GM19099 (cell line): Measurements from ENCODE around the gene SCYGR4.
"Not testable (repeated sequence)": the region's sequence is repeated elsewhere in the genome, so short reads cannot be mapped to it uniquely, and the experiment has no call there.

Experiments used
- POLR2A ChIP-seq: IDR thresholded peaks from 3 replicates; pipeline ENCODE4 v1.6.1; 2011; ENCODE audit warnings: low read depth; ENCODE audit not compliant: insufficient read length; ENCODE audit errors: extremely low read depth

Gene SCYGR4

GRCh38 chr2:227617316-227618230 lies at the start of gene SCYGR4:
TSS of gene SCYGR4 (plus strand) at chr2:227617498. CDS start at chr2:227617498, 0 bp downstream.
- TF ChIP-seq POLR2A, result no peak

- no peak for TF ChIP-seq POLR2A
Measured at GRCh38 chr2:227568852-227569169, 48.5 kb upstream of the SCYGR4 start.

GRCh38 chr2:227570615-227571014 lies 46.7 kb upstream of the SCYGR4 start:
- TF ChIP-seq POLR2A, result no peak

GRCh38 chr2:227576110-227576509 lies 41.2 kb upstream of the SCYGR4 start:
- TF ChIP-seq POLR2A, result no peak

GRCh38 chr2:227576812-227577211 lies 40.5 kb upstream of the SCYGR4 start:
- TF ChIP-seq POLR2A, result no peak

- no peak for TF ChIP-seq POLR2A
Measured at GRCh38 chr2:227577555-227577954, 39.7 kb upstream of the SCYGR4 start.

- no peak for TF ChIP-seq POLR2A
Measured at GRCh38 chr2:227578642-227579041, 38.7 kb upstream of the SCYGR4 start.

- no peak for TF ChIP-seq POLR2A
Measured at GRCh38 chr2:227579791-227580190, 37.5 kb upstream of the SCYGR4 start.

- no peak for TF ChIP-seq POLR2A
Measured at GRCh38 chr2:227582369-227582768, 34.9 kb upstream of the SCYGR4 start.

GRCh38 chr2:227592694-227593387 lies 24.5 kb upstream of the SCYGR4 start:
- TF ChIP-seq POLR2A, result no peak

- no peak for TF ChIP-seq POLR2A
Measured at GRCh38 chr2:227595797-227596196, 21.5 kb upstream of the SCYGR4 start.

- no peak for TF ChIP-seq POLR2A
Measured at GRCh38 chr2:227597036-227597435, 20.3 kb upstream of the SCYGR4 start.

GRCh38 chr2:227597998-227598397 lies 19.3 kb upstream of the SCYGR4 start:
- no peak for TF ChIP-seq POLR2A

- not testable (repeated sequence) for TF ChIP-seq POLR2A
Measured at GRCh38 chr2:227598835-227599503, 18.3 kb upstream of the SCYGR4 start, which contains the start of gene SCYGR2. TSS of gene SCYGR2 (plus strand) at chr2:227598893. CDS start at chr2:227598893, 0 bp downstream.

- no peak for TF ChIP-seq POLR2A
Measured at GRCh38 chr2:227602358-227602757, 14.9 kb upstream of the SCYGR4 start.
